GM13976 (cell line): ENCODE results near the gene AADAC.
"Not testable (repeated sequence)": the region's sequence is repeated elsewhere in the genome, so short reads cannot be mapped to it uniquely, and the experiment has no call there.

Experiments used
- DNase-seq: peaks from one replicate; pipeline ENCODE4 v3.0.0; 2012; ENCODE audit warnings: low spot score
- in situ Hi-C: fragments of 300-500 bp; cut with MboI; formaldehyde crosslinking; loops from one replicate; pipeline ENCODE4 v1.12.0; 2022; ENCODE audit warnings: low sequenced_read_pairs, mixed read lengths, inconsistent platforms; ENCODE audit not compliant: unreplicated experiment
- TF ChIP-seq, protein P1 (sequence below): IDR thresholded peaks from 2 replicates; pipeline ENCODE4 v1.5.1; 2012; ENCODE audit warnings: borderline replicate concordance, mild to moderate bottlenecking; ENCODE audit not compliant: insufficient read depth; ENCODE audit errors: extremely low read depth, missing control alignments, control extremely low read depth

The AADAC gene

DNA sequence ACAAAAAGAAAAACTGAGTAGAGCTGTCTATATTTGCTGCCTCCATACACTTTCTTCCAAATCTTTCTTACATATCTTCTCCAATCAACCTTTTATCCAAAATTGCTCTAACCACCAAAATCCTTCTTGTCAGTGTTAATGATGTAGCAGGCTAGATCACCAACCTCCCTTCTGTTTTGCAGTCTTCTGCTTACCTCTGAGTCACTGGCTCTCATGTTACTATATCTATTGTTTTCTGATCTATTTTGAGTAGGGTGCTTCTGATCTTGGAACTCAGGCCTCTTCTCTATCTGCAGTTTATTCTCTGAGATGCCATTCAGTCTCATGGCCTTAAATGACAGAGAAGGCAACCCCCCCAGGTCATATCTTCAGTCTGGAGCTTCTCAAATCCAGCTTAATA lies 26.3 kb upstream of the AADAC start:
- no peak for DNase-seq
- TF ChIP-seq, protein P1, sequence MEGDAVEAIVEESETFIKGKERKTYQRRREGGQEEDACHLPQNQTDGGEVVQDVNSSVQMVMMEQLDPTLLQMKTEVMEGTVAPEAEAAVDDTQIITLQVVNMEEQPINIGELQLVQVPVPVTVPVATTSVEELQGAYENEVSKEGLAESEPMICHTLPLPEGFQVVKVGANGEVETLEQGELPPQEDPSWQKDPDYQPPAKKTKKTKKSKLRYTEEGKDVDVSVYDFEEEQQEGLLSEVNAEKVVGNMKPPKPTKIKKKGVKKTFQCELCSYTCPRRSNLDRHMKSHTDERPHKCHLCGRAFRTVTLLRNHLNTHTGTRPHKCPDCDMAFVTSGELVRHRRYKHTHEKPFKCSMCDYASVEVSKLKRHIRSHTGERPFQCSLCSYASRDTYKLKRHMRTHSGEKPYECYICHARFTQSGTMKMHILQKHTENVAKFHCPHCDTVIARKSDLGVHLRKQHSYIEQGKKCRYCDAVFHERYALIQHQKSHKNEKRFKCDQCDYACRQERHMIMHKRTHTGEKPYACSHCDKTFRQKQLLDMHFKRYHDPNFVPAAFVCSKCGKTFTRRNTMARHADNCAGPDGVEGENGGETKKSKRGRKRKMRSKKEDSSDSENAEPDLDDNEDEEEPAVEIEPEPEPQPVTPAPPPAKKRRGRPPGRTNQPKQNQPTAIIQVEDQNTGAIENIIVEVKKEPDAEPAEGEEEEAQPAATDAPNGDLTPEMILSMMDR: no peak
- in situ Hi-C loops: no loop called here

DNA sequence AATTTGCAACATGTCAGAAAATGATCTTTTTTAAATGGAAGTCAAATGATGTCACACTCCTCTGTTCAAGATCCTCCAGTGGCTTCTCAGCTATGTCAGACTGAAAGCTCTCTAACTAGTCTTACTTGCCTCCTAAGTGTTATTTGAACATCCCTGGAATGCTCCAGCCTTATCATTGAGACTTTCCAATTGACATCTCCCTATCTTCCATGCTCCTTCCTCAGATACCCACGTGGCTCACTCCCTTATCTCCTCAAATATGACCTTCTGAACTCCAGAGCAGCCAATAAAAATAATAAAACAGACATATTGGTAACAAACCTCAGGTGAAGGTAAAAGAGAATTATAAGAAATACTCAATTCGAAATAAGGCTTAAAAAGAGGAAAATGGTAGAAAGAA lies 25.5 kb upstream of the AADAC start:
- no peak for DNase-seq
- in situ Hi-C loops: no loop called here
- TF ChIP-seq, protein P1: no peak

DNA sequence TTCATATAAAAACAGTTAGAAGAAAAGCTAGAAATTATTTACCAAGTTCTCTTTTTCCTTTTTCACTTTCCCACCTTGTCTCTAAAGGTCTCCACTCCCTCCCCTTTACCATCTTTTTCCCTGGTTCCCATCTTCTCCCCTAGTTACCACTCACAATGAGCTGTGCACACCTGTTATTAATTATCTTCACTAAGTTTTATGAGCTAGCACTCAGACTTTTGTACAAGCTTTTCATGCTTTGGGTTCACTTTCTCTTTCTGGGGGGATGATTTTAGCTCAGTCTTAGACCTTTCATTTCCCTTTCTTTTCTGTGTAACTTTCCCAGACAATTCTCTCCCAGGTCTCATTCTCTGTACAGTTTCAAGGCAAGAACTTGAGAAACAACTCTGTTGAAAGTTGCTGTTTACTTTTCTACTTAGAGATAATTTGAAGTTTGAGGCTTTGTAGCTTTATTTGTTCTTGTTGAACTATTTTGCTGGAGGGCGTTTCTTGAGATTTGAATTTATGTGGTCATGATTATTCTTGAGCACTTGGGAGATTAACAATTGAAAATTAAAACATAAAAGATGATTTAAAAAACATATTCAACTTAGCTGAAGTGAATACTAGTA lies 24.0 kb upstream of the AADAC start:
- TF ChIP-seq, protein P1: no peak
- in situ Hi-C loops: no loop called here
- no peak for DNase-seq

GRCh38 chr3:151790763-151791162 lies 23.2 kb upstream of the AADAC start:
- DNase-seq, in situ Hi-C loops: not testable (repeated sequence)

- TF ChIP-seq, protein P1: no peak
- in situ Hi-C loops: no loop called here
Measured at GRCh38 chr3:151792411-151792810, 21.5 kb upstream of the AADAC start.

GRCh38 chr3:151793636-151794035 lies 20.3 kb upstream of the AADAC start:
- TF ChIP-seq, protein P1: no peak
- DNase-seq: no peak
- in situ Hi-C loops: no loop called here

More at GRCh38 chr3:151792411-151792810, 21.5 kb upstream of the AADAC start:
- DNase-seq: no peak

GRCh38 chr3:151794080-151794479 lies 19.8 kb upstream of the AADAC start:
- TF ChIP-seq, protein P1: no peak
- DNase-seq: no peak
- in situ Hi-C loops: no loop called here
